HG02884 (cell line): ENCODE results near the gene FGFR3.

ENCODE experiments used
- ATAC-seq: cut with Tn5 transposase; IDR thresholded peaks from one replicate; pipeline ENCODE4 v1.9.1; 2021; ENCODE audit warnings: mild to moderate bottlenecking, moderate library complexity; ENCODE audit not compliant: unreplicated experiment

The FGFR3 gene

GRCh38 chr4:1792832-1793495 lies at the start of gene FGFR3:
Gene FGFR3 (plus strand): TSS chr4:1793293. CDS start chr4:1793935, 642 bp downstream.
- peak; percentile 58 for ATAC-seq

- ATAC-seq = no peak
Measured at GRCh38 chr4:1743551-1743950, 49.5 kb upstream of the FGFR3 start.

GRCh38 chr4:1743975-1744374 lies 49.1 kb upstream of the FGFR3 start:
- ATAC-seq = no peak

- ATAC-seq = no peak
Measured at GRCh38 chr4:1744552-1744951, 48.5 kb upstream of the FGFR3 start.

GRCh38 chr4:1745165-1745564 lies 47.9 kb upstream of the FGFR3 start:
- ATAC-seq = no peak

GRCh38 chr4:1745697-1746096 lies 47.4 kb upstream of the FGFR3 start:
- ATAC-seq = no peak

- no peak for ATAC-seq
Measured at GRCh38 chr4:1746265-1746691, 46.8 kb upstream of the FGFR3 start.

GRCh38 chr4:1746919-1747602 lies 46.0 kb upstream of the FGFR3 start:
- no peak for ATAC-seq

- ATAC-seq = no peak
Measured at GRCh38 chr4:1747603-1747967, 45.5 kb upstream of the FGFR3 start.

GRCh38 chr4:1748465-1748995 lies 44.6 kb upstream of the FGFR3 start:
- no peak for ATAC-seq

GRCh38 chr4:1749370-1749769 lies 43.7 kb upstream of the FGFR3 start:
- ATAC-seq = no peak

GRCh38 chr4:1749826-1750225 lies 43.3 kb upstream of the FGFR3 start:
- no peak for ATAC-seq

- no peak for ATAC-seq
Measured at GRCh38 chr4:1750381-1751154, 42.5 kb upstream of the FGFR3 start.

- ATAC-seq = no peak
Measured at GRCh38 chr4:1751155-1751918, 41.8 kb upstream of the FGFR3 start.

GRCh38 chr4:1751919-1752283 lies 41.2 kb upstream of the FGFR3 start:
- ATAC-seq = no peak

- ATAC-seq = no peak
Measured at GRCh38 chr4:1752284-1753041, 40.6 kb upstream of the FGFR3 start.

GRCh38 chr4:1753294-1753696 lies 39.8 kb upstream of the FGFR3 start:
- no peak for ATAC-seq

- no peak for ATAC-seq
Measured at GRCh38 chr4:1753697-1754311, 39.3 kb upstream of the FGFR3 start.

- ATAC-seq = no peak
Measured at GRCh38 chr4:1754336-1754735, 38.8 kb upstream of the FGFR3 start.

- no peak for ATAC-seq
Measured at GRCh38 chr4:1755297-1755696, 37.8 kb upstream of the FGFR3 start.
